Calu3 (cell line): ENCODE data around the gene TMEM267. TPM values are rescaled to one million over a fixed set of nuclear protein-coding genes. Genes with fewer than 3 reads are reported as not detected.
"Not testable (repeated sequence)": the region's sequence is repeated elsewhere in the genome, so short reads cannot be mapped to it uniquely, and the experiment has no call there.

Experiments
- BruUV-seq: library from RNA; stranded (reverse); fragments of 400-500 nt; replicated peaks from 2 replicates; lab custom pipeline; 2021; lab: Mats Ljungman, UMichigan
- CTCF ChIA-PET: fragments of 300-600 bp; sonication (Branson Sonifier 250); formaldehyde crosslinking; loops from one replicate; lab custom pipeline; 2022; ENCODE audit warnings: antibody characterized with exemption; lab: Charles Lee
- DNase-seq: peaks from one replicate; pipeline ENCODE4 v3.0.0; 2022
- H3K27ac Mint-ChIP-seq: one replicate; pipeline ENCODE4 v1.8.0; 2022; ENCODE audit warnings: mixed read lengths; ENCODE audit not compliant: unreplicated experiment
- H3K27me3 Mint-ChIP-seq: one replicate; pipeline ENCODE4 v1.8.0; 2022; ENCODE audit warnings: mixed read lengths; ENCODE audit not compliant: unreplicated experiment
- H3K36me3 Mint-ChIP-seq: one replicate; pipeline ENCODE4 v1.8.0; 2022; ENCODE audit warnings: mild to moderate bottlenecking, moderate library complexity, mixed read lengths; ENCODE audit not compliant: insufficient read depth, unreplicated experiment
- H3K4me1 Mint-ChIP-seq: one replicate; pipeline ENCODE4 v1.8.0; 2022; ENCODE audit warnings: mild to moderate bottlenecking, low read depth, mixed read lengths; ENCODE audit not compliant: unreplicated experiment
- H3K4me3 Mint-ChIP-seq: one replicate; pipeline ENCODE4 v1.8.0; 2022; ENCODE audit warnings: mild to moderate bottlenecking, low read depth, moderate library complexity, mixed read lengths; ENCODE audit not compliant: unreplicated experiment
- H3K9me3 Mint-ChIP-seq: one replicate; pipeline ENCODE4 v1.8.0; 2022; ENCODE audit warnings: low read depth, mixed read lengths; ENCODE audit not compliant: unreplicated experiment
- CTCF ChIP-seq: fragments of 200-600 bp; IDR thresholded peaks from one replicate; pipeline ENCODE4 v1.8.0; 2022; ENCODE audit warnings: antibody characterized with exemption; ENCODE audit not compliant: unreplicated experiment
- intact Hi-C: fragments of 100-400 bp; cut with micrococcal nuclease; formaldehyde crosslinking; loops from one replicate; pipeline ENCODE4 v1.10.0; 2022; ENCODE audit not compliant: unreplicated experiment
- total RNA-seq: library from RNA; stranded (reverse); gene quantifications from 2 replicates; pipeline ENCODE4 v1.2.3, GENCODE V29; 2022

The TMEM267 gene
- total RNA-seq, 1 experiment from 2014 or later: 23.4 TPM

GRCh38 chr5:43469671-43470391, 13.8 kb downstream of the TMEM267 start:
- peaks cover 13% of the 10 kb centered on the region for H3K9me3 Mint-ChIP-seq
- BruUV-seq: no TSS peak
- intact Hi-C loops: no loop called here
- no peaks in the 10 kb centered on the region for H3K27me3 Mint-ChIP-seq
- no peak for TF ChIP-seq CTCF
- H3K27ac Mint-ChIP-seq: no peak overlapping the region
- H3K36me3 Mint-ChIP-seq: peaks cover 26% of the 10 kb centered on the region
- no peaks in the 10 kb centered on the region for H3K4me1 Mint-ChIP-seq
- no peak overlapping the region for H3K4me3 Mint-ChIP-seq
- peak; percentile 4 for DNase-seq
- CTCF ChIA-PET: interaction anchor here (1.0 kb wide), 1 partner anchor 37 kb away, joined by 4 read pairs; no protein-coding TSS in a partner anchor

GRCh38 chr5:43467100-43467499, 16.6 kb downstream of the TMEM267 start:
- CTCF ChIA-PET: no interaction called here
- no TSS peak for BruUV-seq
- H3K27ac Mint-ChIP-seq: no peak overlapping the region
- H3K27me3 Mint-ChIP-seq: no peaks in the 10 kb centered on the region
- intact Hi-C loops: no loop called here
- no peak overlapping the region for H3K4me3 Mint-ChIP-seq
- no peak for DNase-seq
- peaks cover 20% of the 10 kb centered on the region for H3K36me3 Mint-ChIP-seq
- TF ChIP-seq CTCF: no peak
- no peaks in the 10 kb centered on the region for H3K4me1 Mint-ChIP-seq
- peaks cover 13% of the 10 kb centered on the region for H3K9me3 Mint-ChIP-seq

- BruUV-seq, H3K27ac Mint-ChIP-seq, H3K4me3 Mint-ChIP-seq, H3K27me3 Mint-ChIP-seq, intact Hi-C loops, CTCF ChIA-PET, DNase-seq, H3K4me1 Mint-ChIP-seq: not testable (repeated sequence)
- H3K36me3 Mint-ChIP-seq: peaks cover 20% of the 10 kb centered on the region
- peaks cover 13% of the 10 kb centered on the region for H3K9me3 Mint-ChIP-seq
Observed at GRCh38 chr5:43465455-43465854, 18.2 kb downstream of the TMEM267 start.

- BruUV-seq: no TSS peak
- CTCF ChIA-PET: no interaction called here
- no peak overlapping the region for H3K4me3 Mint-ChIP-seq
Observed at GRCh38 chr5:43461066-43461465, 22.6 kb downstream of the TMEM267 start.

More at GRCh38 chr5:43461066-43461465, 22.6 kb downstream of the TMEM267 start:
- no peaks in the 10 kb centered on the region for H3K27me3 Mint-ChIP-seq
- no peak for DNase-seq
- no peaks in the 10 kb centered on the region for H3K4me1 Mint-ChIP-seq
- no peak overlapping the region for H3K27ac Mint-ChIP-seq
- intact Hi-C loops: no loop called here
- TF ChIP-seq CTCF: no peak
- peaks cover 3% of the 10 kb centered on the region for H3K36me3 Mint-ChIP-seq
- no peaks in the 10 kb centered on the region for H3K9me3 Mint-ChIP-seq
